IMR-90 (cell line): ENCODE data around the gene ASH1L. TPM values are rescaled to one million over a fixed set of nuclear protein-coding genes. Genes with fewer than 3 reads are reported as not detected.

Experiments
- ATAC-seq: fragments of 200-7000 bp; cut with Tn5 transposase; 2 replicates; pipeline ENCODE4 v1.9.1; 2020; ENCODE audit warnings: low read depth, mild to moderate bottlenecking, moderate library complexity
- BruUV-seq: library from RNA; stranded (reverse); fragments of 400-500 nt; replicated peaks from 2 replicates; lab custom pipeline; 2021; lab: Mats Ljungman, UMichigan
- CTCF ChIA-PET: fragments of 300-600 bp; formaldehyde crosslinking; extraction: SDS; loops from one replicate; lab custom pipeline; 2021; ENCODE audit warnings: antibody characterized with exemption; lab: Yijun Ruan, JAX
- POLR2A ChIA-PET: fragments of 300-600 bp; sonication (Branson Sonifier 250); formaldehyde crosslinking; loops from one replicate; lab custom pipeline; 2022; ENCODE audit warnings: antibody characterized with exemption; ENCODE audit not compliant: unreplicated experiment; lab: Charles Lee
- DNase-seq: peaks from one replicate; pipeline ENCODE4 v3.0.0; 2013
- H2AFZ ChIP-seq: replicated peaks from 2 replicates; pipeline ENCODE3; 2013; ENCODE audit warnings: low read length, mild to moderate bottlenecking; ENCODE audit not compliant: poor library complexity
- H2AK5ac ChIP-seq: 2 replicates; pipeline ENCODE4 v1.6.1; 2013; ENCODE audit warnings: low read depth, low read length, inconsistent platforms
- H2AK9ac ChIP-seq: replicated peaks from 2 replicates; pipeline ENCODE3; 2013; ENCODE audit warnings: mild to moderate bottlenecking, low read depth, low read length, moderate library complexity; ENCODE audit not compliant: poor library complexity
- H2BK120ac ChIP-seq: 2 replicates; pipeline ENCODE4 v1.6.1; 2013; ENCODE audit warnings: low read depth, low read length, inconsistent platforms
- H2BK15ac ChIP-seq: 3 replicates; pipeline ENCODE4 v1.6.1; 2013; ENCODE audit warnings: low read depth, low read length, inconsistent platforms
- H2BK20ac ChIP-seq: 2 replicates; pipeline ENCODE4 v1.6.1; 2013; ENCODE audit warnings: low read depth, mild to moderate bottlenecking, inconsistent platforms, low read length, moderate library complexity
- H2BK5ac ChIP-seq: 2 replicates; pipeline ENCODE4 v1.6.1; 2013; ENCODE audit warnings: mild to moderate bottlenecking, low read depth, low read length, inconsistent platforms; ENCODE audit not compliant: poor library complexity, severe bottlenecking
- H3K14ac ChIP-seq: replicated peaks from 2 replicates; pipeline ENCODE4 v1.6.1; 2013; ENCODE audit warnings: low read depth, low read length, inconsistent platforms
- H3K18ac ChIP-seq: 2 replicates; pipeline ENCODE4 v1.6.1; 2013; ENCODE audit warnings: low read depth, low read length, control low read depth
- H3K23ac ChIP-seq: 2 replicates; pipeline ENCODE4 v1.6.1; 2013; ENCODE audit warnings: low read depth, low read length, inconsistent platforms
- H3K27ac ChIP-seq: 2 replicates; pipeline ENCODE4 v1.5.1; 2013; ENCODE audit warnings: mild to moderate bottlenecking, control low read depth, low read length; ENCODE audit not compliant: insufficient read depth
- H3K27me3 ChIP-seq: 2 replicates; pipeline ENCODE4 v1.6.1; 2013; ENCODE audit warnings: low read length; ENCODE audit not compliant: control insufficient read depth, insufficient read depth
- H3K36me3 ChIP-seq: 2 replicates; pipeline ENCODE4 v1.6.1; 2013; ENCODE audit warnings: low read length, mixed read lengths; ENCODE audit not compliant: control insufficient read depth, insufficient read depth
- H3K4ac ChIP-seq: 2 replicates; pipeline ENCODE4 v1.6.1; 2013; ENCODE audit warnings: low read depth, low read length, inconsistent platforms
- H3K4me1 ChIP-seq: 2 replicates; pipeline ENCODE4 v1.6.1; 2013; ENCODE audit warnings: low read length, mixed read lengths; ENCODE audit not compliant: control insufficient read depth, insufficient read depth
- H3K4me2 ChIP-seq: 2 replicates; pipeline ENCODE4 v1.6.1; 2013; ENCODE audit warnings: low read depth, mild to moderate bottlenecking, control low read depth, low read length, moderate library complexity
- H3K4me3 ChIP-seq: 2 replicates; pipeline ENCODE4 v1.5.1; 2013; ENCODE audit warnings: low read depth, mild to moderate bottlenecking, control low read depth, low read length, moderate library complexity; ENCODE audit not compliant: insufficient read depth
- H3K56ac ChIP-seq: 2 replicates; pipeline ENCODE4 v1.6.1; 2013; ENCODE audit warnings: low read length, inconsistent platforms; ENCODE audit not compliant: insufficient read depth; ENCODE audit errors: extremely low read depth
- H3K79me1 ChIP-seq, 2 experiments: 2 replicates each; pipeline ENCODE4 v1.6.1; 2013; ENCODE audit warnings: low read length in 2 of 2, inconsistent platforms in 1 of 2, low read depth in 1 of 2
- H3K9ac ChIP-seq: 2 replicates; pipeline ENCODE4 v1.6.1; 2013; ENCODE audit warnings: low read depth, low read length, control low read depth
- H3K9me1 ChIP-seq: 2 replicates; pipeline ENCODE4 v1.6.1; 2013; ENCODE audit warnings: low read length, inconsistent platforms; ENCODE audit not compliant: insufficient read depth
- H3K9me3 ChIP-seq: 2 replicates; pipeline ENCODE4 v1.6.1; 2013; ENCODE audit warnings: low read length; ENCODE audit not compliant: control insufficient read depth, insufficient read depth
- H4K20me1 ChIP-seq: 2 replicates; pipeline ENCODE4 v1.6.1; 2013; ENCODE audit warnings: low read length, inconsistent platforms; ENCODE audit not compliant: insufficient read depth
- H4K5ac ChIP-seq: 2 replicates; pipeline ENCODE4 v1.6.1; 2013; ENCODE audit warnings: mild to moderate bottlenecking, low read depth, low read length, control low read depth
- H4K8ac ChIP-seq, 2 experiments: 2 replicates each; pipeline ENCODE4 v1.6.1; 2013; ENCODE audit warnings: low read depth in 2 of 2, low read length in 2 of 2, control low read depth in 1 of 2, inconsistent platforms in 1 of 2
- H4K91ac ChIP-seq: 2 replicates; pipeline ENCODE4 v1.6.1; 2013; ENCODE audit warnings: low read depth, low read length, inconsistent platforms; ENCODE audit not compliant: insufficient read depth
- BHLHE40 ChIP-seq: fragments of 150-350 bp; IDR thresholded peaks from 2 replicates; pipeline ENCODE4 v1.6.1; 2016; ENCODE audit warnings: mild to moderate bottlenecking, low read depth, low read length
- CHD1 ChIP-seq: IDR thresholded peaks from 2 replicates; pipeline ENCODE4 v1.6.1; 2012; ENCODE audit warnings: low read depth, low read length, improper control_type of control experiment
- FOS ChIP-seq: fragments of 150-350 bp; IDR thresholded peaks from 2 replicates; pipeline ENCODE4 v1.6.1; 2016; ENCODE audit warnings: low read depth, low read length
- MAFK ChIP-seq: IDR thresholded peaks from 2 replicates; pipeline ENCODE4 v1.6.1; 2012; ENCODE audit warnings: low read depth, low read length, improper control_type of control experiment
- MAZ ChIP-seq: IDR thresholded peaks from 2 replicates; pipeline ENCODE4 v1.6.1; 2012; ENCODE audit warnings: low read depth, mild to moderate bottlenecking, low read length, improper control_type of control experiment, moderate library complexity, borderline replicate concordance
- NFE2L2 ChIP-seq: fragments of 150-350 bp; IDR thresholded peaks from 2 replicates; pipeline ENCODE4 v1.6.1; 2016; ENCODE audit warnings: low read depth, mild to moderate bottlenecking, low read length
- RCOR1 ChIP-seq: IDR thresholded peaks from 2 replicates; pipeline ENCODE4 v1.6.1; 2012; ENCODE audit warnings: mild to moderate bottlenecking, low read length, improper control_type of control experiment; ENCODE audit not compliant: insufficient replicate concordance
- SMC3 ChIP-seq: fragments of 150-350 bp; IDR thresholded peaks from 2 replicates; pipeline ENCODE4 v1.6.1; 2016; ENCODE audit warnings: low read depth, mild to moderate bottlenecking, antibody characterized with exemption, low read length, moderate library complexity
- WGBS, 2 experiments: methylation state at CpG; one replicate each; pipeline versions ENCODE4 v1.1.5 to v1.1.7; 2013; ENCODE audit warnings: missing lambda C conversion rate in 2 of 2; ENCODE audit not compliant: insufficient read length in 1 of 2; ENCODE audit errors: extremely low coverage in 2 of 2; 5-methylcytosine and 5-hydroxymethylcytosine counted together
- dilution Hi-C: fragments of 300-500 bp; cut with HindIII; formaldehyde crosslinking; loops from one replicate; pipeline ENCODE4 v1.14.3; 2018; ENCODE audit warnings: low sequenced_read_pairs; ENCODE audit not compliant: unreplicated experiment
- in situ Hi-C: fragments of 300-500 bp; cut with MboI; formaldehyde crosslinking; loops from 3 replicates; pipeline ENCODE4 v1.14.3; 2019; ENCODE audit warnings: low sequenced_read_pairs, inconsistent platforms, mixed read lengths
- intact Hi-C: fragments of 100-400 bp; cut with micrococcal nuclease; formaldehyde crosslinking; loops from 2 replicates; pipeline ENCODE4 v1.10.0; 2022
- polyA plus RNA-seq, 3 experiments: library from polyadenylated mRNA; depleted of rRNA; stranded (reverse); fragments of >200 nt; gene quantifications; 2 replicates each; pipeline ENCODE4 v1.2.3, GENCODE V29; 2012; ENCODE audit warnings: low replicate concordance in 1 of 3
- total RNA-seq: library from RNA; depleted of rRNA; stranded (reverse); fragments of >200 nt; gene quantifications from 2 replicates; pipeline ENCODE4 v1.2.3, GENCODE V29; 2012
- TF ChIP-seq, protein P1 (sequence below): fragments of 150-350 bp; IDR thresholded peaks from 2 replicates; pipeline ENCODE4 v1.6.1; 2017; ENCODE audit warnings: mild to moderate bottlenecking, antibody characterized with exemption, low read length, low read depth

Gene ASH1L
- total and polyA plus RNA-seq, 2 of the 4 experiments (the other 2 are of a cell fraction), result 13.7 to 18.5 TPM

DNA sequence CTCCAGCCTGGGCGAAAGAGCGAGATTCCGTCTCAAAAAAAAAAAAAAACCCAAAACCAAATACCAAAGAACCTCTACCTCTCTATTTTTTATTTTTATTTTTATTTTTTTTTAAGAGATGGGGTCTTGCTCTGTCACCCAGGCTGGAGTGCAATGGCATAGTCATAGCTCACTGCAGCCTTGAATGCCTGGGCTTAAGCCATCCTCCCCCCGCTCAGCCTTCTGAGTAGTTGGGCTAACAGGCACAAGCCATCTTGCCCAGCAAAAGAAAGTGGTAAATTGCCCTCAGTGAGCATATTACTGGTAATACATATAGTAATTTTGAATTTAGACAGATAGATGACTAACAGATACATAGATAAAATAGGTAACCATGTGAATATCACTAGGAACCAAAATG lies 77.4 kb downstream of the ASH1L start:
- Histone ChIP-seq H4K91ac (no peak overlapping the region), H3K9me1 (no peaks in the 10 kb centered on the region), H3K4me1 (no peaks in the 10 kb centered on the region), H2BK120ac (no peak overlapping the region), H3K4me2 (no peak overlapping the region), H4K20me1 (no peaks in the 10 kb centered on the region; the same call in 1 of the 2 replicates), H3K56ac (no peak overlapping the region), H2AK5ac (no peak overlapping the region), H3K9me3 (no peaks in the 10 kb centered on the region), H2AFZ (no peak overlapping the region), H3K18ac (no peak overlapping the region), H3K4ac (no peak overlapping the region), H3K27me3 (no peaks in the 10 kb centered on the region), H2BK20ac (no peak overlapping the region), H3K23ac (no peak overlapping the region), H3K9ac (no peak overlapping the region), H2BK5ac (no peak overlapping the region), H3K14ac (no peak overlapping the region), H4K8ac (no peak overlapping the region), H2BK15ac (no peak overlapping the region), H4K5ac (no peak overlapping the region), H2AK9ac (no peak overlapping the region), H3K27ac (no peak overlapping the region), H3K4me3 (no peak overlapping the region), H3K36me3 (peaks cover 10% of the 10 kb centered on the region), H3K79me1 (peaks cover 26 to 44% of the 10 kb centered on the region in 2 experiments)
- ATAC-seq (no peak), DNase-seq (no peak)
- dilution Hi-C loops (no loop called here), intact Hi-C loops (no loop called here), in situ Hi-C loops (no loop called here)
- BruUV-seq, result no TSS peak
- ChIA-PET CTCF (no interaction called here), POLR2A (no interaction called here)
- WGBS, 2 experiments, result no CpG with 5 or more reads among the region's 4 CpGs
- no peak for TF ChIP-seq MAZ
- no peak for TF ChIP-seq SMC3
- TF ChIP-seq, protein P1, sequence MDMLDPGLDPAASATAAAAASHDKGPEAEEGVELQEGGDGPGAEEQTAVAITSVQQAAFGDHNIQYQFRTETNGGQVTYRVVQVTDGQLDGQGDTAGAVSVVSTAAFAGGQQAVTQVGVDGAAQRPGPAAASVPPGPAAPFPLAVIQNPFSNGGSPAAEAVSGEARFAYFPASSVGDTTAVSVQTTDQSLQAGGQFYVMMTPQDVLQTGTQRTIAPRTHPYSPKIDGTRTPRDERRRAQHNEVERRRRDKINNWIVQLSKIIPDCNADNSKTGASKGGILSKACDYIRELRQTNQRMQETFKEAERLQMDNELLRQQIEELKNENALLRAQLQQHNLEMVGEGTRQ, result no peak
- TF ChIP-seq RCOR1, result no peak
- TF ChIP-seq CHD1, result no peak
- TF ChIP-seq BHLHE40, result no peak
- TF ChIP-seq FOS, result no peak
- TF ChIP-seq MAFK, result no peak
- no peak for TF ChIP-seq NFE2L2
